Body of pancreas (tissue), 4 donors: ENCODE data around the gene EPRS1. TPM values are rescaled to one million over a fixed set of nuclear protein-coding genes. Genes with fewer than 3 reads are reported as not detected.

Experiments used
- ATAC-seq: fragments of 150-250 bp; one replicate; pipeline ENCODE4 v1.9.1; 2016
- DNase-seq, 4 donors: peaks; one replicate each; pipeline ENCODE4 v3.0.0-alpha.2; 2019
- H3K27ac ChIP-seq, 4 donors: fragments of 200-600 bp; sonication (generic); 1 replicate in 3 of 4; 2 replicates in 1 of 4; pipeline versions ENCODE4 v1.5.1 to v1.6.1; 2016 to 2019; ENCODE audit warnings: mild to moderate bottlenecking in 1 of 4, mixed read lengths in 1 of 4, moderate library complexity in 1 of 4
- H3K27me3 ChIP-seq, 2 donors: fragments of 200-600 bp; sonication (generic); one replicate each; pipeline ENCODE4 v1.6.0; 2016; ENCODE audit warnings: mild to moderate bottlenecking in 1 of 2
- H3K36me3 ChIP-seq, 2 donors: fragments of 200-600 bp; sonication (generic); replicated peaks in 1 of 2; 2 replicates each; pipeline ENCODE4 v1.5.1; 2016; ENCODE audit warnings: low read depth in 2 of 2; ENCODE audit not compliant: insufficient read depth in 1 of 2
- H3K4me1 ChIP-seq: fragments of 200-600 bp; sonication (generic); one replicate; pipeline ENCODE4 v1.6.0; 2016
- H3K4me3 ChIP-seq, 2 donors: fragments of 200-600 bp; sonication (generic); 1 replicate in 1 of 2; 2 replicates in 1 of 2; pipeline ENCODE4 v1.5.1; 2016 to 2019
- H3K9me3 ChIP-seq, 3 donors: fragments of 200-600 bp; sonication (generic); 1 replicate in 2 of 3; 2 replicates in 1 of 3; pipeline ENCODE4 v1.5.1; 2016
- CTCF ChIP-seq, 7 experiments: fragments of 450-650 bp in 4 of 7; fragments of 200-600 bp in 3 of 7; sonication (generic) in 3 of 7; IDR thresholded peaks; one replicate each; pipeline ENCODE4 v1.5.1; 2016 to 2019; ENCODE audit warnings: antibody characterized with exemption in 7 of 7
- POLR2A ChIP-seq, 3 donors: fragments of 450-650 bp; IDR thresholded peaks; one replicate each; pipeline ENCODE4 v1.6.1; 2016; ENCODE audit warnings: antibody characterized with exemption in 3 of 3, mild to moderate bottlenecking in 2 of 3
- WGBS, 2 donors: methylation state at CpG; one replicate each; pipeline ENCODE4 v1.1.5; 2017; 5-methylcytosine and 5-hydroxymethylcytosine counted together
- intact Hi-C: fragments of 100-400 bp; cut with DNase I; formaldehyde crosslinking; loops from one replicate; pipeline ENCODE4 v1.15.1; 2023
- total RNA-seq, 2 donors: library from RNA; depleted of rRNA; stranded (reverse); fragments of >200 nt; gene quantifications; one replicate each; pipeline ENCODE4 v1.1.0, GENCODE V29; 2016

The EPRS1 gene
- total RNA-seq, 2 donors from 2014 or later, result 33.0 to 37.6 TPM

- TF ChIP-seq CTCF (IDR thresholded peaks at IDR 0.05) (no peak), POLR2A (IDR thresholded peaks at IDR 0.05) (no peak)
- no peak overlapping the region for H3K27ac ChIP-seq
- H3K36me3 ChIP-seq, result peaks cover 0 to 3% of the 10 kb centered on the region in 2 donors
- 83 to 93% methylated on average over 1 of the region's 1 CpG for WGBS, 2 donors
- no peaks in the 10 kb centered on the region for H3K27me3 ChIP-seq
- no peaks in the 10 kb centered on the region for H3K4me1 ChIP-seq
- no peaks in the 10 kb centered on the region for H3K9me3 ChIP-seq
- no peak for ATAC-seq
- intact Hi-C loops, result no loop called here
- no peak for DNase-seq
- no peak overlapping the region for H3K4me3 ChIP-seq
Observed at GRCh38 chr1:220056374-220056773, 10.1 kb upstream of the EPRS1 start.

GRCh38 chr1:220045356-220046051 lies 801 bp downstream of the EPRS1 start:
- WGBS, 2 donors, result 11 to 13% methylated on average over 17 of the region's 17 CpGs
- no peak for DNase-seq
- H3K4me3 ChIP-seq, result peak overlapping the region; percentile 60 to 79
- no peaks in the 10 kb centered on the region for H3K9me3 ChIP-seq
- H3K27ac ChIP-seq, result peak overlapping the region; percentile 57 to 88 (median 76)
- intact Hi-C loops, result no loop called here
- ATAC-seq, result no peak
- H3K4me1 ChIP-seq, result peaks cover 20% of the 10 kb centered on the region
- H3K36me3 ChIP-seq, result no peaks in the 10 kb centered on the region
- H3K27me3 ChIP-seq, result no peaks in the 10 kb centered on the region
- no peak for TF ChIP-seq CTCF (IDR thresholded peaks at IDR 0.05)
- no peak for TF ChIP-seq POLR2A (IDR thresholded peaks at IDR 0.05)

- H3K4me3 ChIP-seq, result no peak overlapping the region
- H3K27me3 ChIP-seq, result no peaks in the 10 kb centered on the region
- intact Hi-C loops, result no loop called here
- ATAC-seq (no peak), DNase-seq (no peak)
- peaks cover 20% of the 10 kb centered on the region for H3K4me1 ChIP-seq
- H3K36me3 ChIP-seq, result peaks cover 0 to under 1% of the 10 kb centered on the region in 2 donors
- no peaks in the 10 kb centered on the region for H3K9me3 ChIP-seq
- no peak for TF ChIP-seq POLR2A (IDR thresholded peaks at IDR 0.05)
- no peak for TF ChIP-seq CTCF (IDR thresholded peaks at IDR 0.05)
- peak overlapping the region in 1 of 4 donors; percentile 88 for H3K27ac ChIP-seq
- WGBS, 2 donors, result 43 to 45% methylated on average over 4 of the region's 4 CpGs
Observed at GRCh38 chr1:220044678-220045355, 1.5 kb downstream of the EPRS1 start.

- H3K36me3 ChIP-seq, result peaks cover 0 to 10% of the 10 kb centered on the region in 2 donors
- ATAC-seq, result no peak
- no peaks in the 10 kb centered on the region for H3K9me3 ChIP-seq
- TF ChIP-seq CTCF (IDR thresholded peaks at IDR 0.05) (no peak), POLR2A (IDR thresholded peaks at IDR 0.05) (no peak)
- H3K4me3 ChIP-seq, result no peak overlapping the region
- H3K27me3 ChIP-seq, result no peaks in the 10 kb centered on the region
- WGBS, 2 donors, result 42 to 48% methylated on average over 2 of the region's 2 CpGs
- no peak overlapping the region for H3K27ac ChIP-seq
- peaks cover 20% of the 10 kb centered on the region for H3K4me1 ChIP-seq
- no peak for DNase-seq
- intact Hi-C loops, result no loop called here
Observed at GRCh38 chr1:220043646-220044045, 2.7 kb downstream of the EPRS1 start.
